HK-2 (cell line): ENCODE results near the gene CCR3.
"Not testable (repeated sequence)": the region's sequence is repeated elsewhere in the genome, so short reads cannot be mapped to it uniquely, and the experiment has no call there.

Source experiments
- DNase-seq: peaks from one replicate; pipeline ENCODE4 v3.0.0-alpha.2; 2018; ENCODE audit not compliant: unreplicated experiment

Gene CCR3

DNA sequence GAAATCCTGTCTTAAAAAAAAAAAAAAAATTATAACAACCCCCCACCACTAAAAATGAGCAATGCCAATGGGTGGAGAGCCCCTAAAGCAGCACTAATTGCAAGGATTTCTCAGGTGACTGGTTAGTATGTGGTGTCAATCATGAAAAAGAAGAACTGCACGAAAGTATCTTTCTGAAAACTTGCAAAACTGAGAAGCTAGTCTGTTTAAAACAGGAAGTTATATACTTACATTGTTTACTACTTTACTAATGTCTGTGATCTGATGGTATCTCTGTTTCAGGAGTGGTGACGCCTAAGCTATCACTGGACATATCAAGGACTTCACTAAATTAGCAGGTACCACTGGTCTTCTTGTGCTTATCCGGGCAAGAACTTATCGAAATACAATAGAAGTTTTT, at the start of gene CCR3:
Gene CCR3, plus strand, starts transcription at position 341 of the 400 bp plus-strand sequence. CDS start 22,699 bp downstream, outside the sequence.
- DNase-seq = no peak

DNA sequence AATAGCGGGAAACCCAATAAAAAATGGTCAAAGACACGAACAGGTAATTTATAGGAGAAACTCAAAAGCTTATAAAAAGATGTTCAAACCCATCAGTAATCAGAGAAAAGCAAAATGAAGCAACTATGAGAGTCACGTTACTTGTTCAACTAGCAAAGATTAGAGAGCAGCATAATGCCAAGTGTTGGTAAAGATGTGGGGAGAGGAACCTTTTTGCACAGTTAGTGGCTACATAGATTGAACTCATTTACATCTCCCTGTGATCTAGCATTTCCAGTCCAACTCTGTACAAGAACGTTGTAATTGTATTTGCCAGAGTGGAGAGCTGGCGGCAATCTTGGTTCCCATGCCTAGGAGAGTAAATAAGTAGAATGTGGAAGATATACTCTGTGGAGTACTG, 49.3 kb upstream of the CCR3 start:
- no peak for DNase-seq

DNA sequence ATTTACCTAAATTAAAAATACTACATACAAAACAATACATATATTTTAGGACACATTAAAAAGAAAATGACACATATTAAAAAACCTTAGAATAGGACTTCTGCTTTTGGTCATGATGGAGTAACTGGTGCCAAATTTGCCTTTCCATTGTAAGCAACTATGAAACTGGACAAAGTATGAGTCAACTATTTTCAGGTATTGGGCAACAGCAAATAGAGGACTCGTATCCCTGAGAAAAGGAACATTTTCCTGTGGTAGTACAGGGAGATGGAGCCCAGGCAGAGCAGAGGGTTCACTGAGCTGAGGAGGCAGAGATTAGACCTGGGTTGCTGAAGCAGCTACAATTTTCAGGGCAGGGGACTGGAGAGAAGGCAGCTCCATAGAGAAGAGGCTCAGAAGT, 48.8 kb upstream of the CCR3 start:
- DNase-seq = no peak

DNA sequence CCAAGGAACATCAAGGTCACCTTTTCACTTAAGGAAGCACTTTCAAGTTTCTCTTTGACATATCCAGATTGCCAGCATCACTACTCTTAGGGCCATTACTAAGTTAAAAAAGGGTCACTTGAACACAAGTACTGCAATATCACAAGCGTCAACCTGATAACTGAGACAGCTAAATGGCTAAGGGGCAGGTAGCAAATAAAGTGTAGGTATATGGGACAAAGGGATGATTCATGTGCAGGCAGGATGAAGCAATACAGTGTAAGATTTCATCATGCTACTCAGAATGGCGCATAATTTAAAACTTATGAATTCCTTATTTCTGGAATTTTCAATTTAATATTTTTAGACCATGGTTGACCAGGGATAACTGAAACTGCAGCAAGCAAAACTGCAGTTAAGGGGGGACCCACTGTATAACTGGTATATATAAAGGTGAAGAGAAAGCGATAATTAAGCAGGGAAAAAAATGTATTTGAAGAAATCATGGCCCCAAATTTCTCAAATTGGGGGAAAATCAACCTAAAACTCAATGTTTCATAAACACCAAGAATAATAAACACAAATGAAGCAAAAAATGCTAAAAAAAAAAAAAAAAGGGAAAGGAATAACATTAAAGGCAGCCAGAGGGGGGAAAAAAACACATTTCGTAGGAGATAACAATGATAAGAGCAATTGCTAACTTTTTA, 47.2 kb upstream of the CCR3 start:
- no peak for DNase-seq

DNA sequence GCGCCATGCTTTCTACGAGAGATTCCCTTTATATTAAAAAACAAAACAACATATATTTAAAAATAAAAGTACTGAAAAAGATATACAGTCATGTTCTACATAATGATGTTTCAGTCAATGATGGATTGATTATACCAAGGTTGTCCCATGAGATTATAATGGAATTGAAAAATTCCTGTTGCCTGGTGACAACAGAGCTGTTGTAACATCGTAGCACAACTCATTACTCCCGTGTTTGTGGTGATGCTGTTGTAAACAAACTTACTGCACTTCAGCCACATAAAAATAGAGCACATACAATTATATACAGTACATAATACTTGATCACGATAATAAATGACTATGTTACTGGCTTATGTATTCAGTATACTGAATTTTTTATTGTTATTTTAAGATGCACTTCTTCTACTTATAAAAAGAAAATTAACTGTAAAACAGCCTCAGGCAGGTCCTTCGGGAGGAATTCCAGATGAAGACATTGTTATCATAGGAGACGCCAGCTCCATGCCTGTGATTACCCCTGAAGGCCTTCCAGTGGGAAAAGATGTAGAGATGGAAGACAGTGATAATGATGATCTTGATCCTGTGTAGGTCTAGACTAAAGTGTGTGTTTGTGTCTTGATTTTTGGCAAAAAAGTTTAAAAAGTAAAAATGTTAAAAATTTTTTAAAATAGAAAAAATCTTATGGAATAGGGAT, 45.9 kb upstream of the CCR3 start:
- no peak for DNase-seq

DNA sequence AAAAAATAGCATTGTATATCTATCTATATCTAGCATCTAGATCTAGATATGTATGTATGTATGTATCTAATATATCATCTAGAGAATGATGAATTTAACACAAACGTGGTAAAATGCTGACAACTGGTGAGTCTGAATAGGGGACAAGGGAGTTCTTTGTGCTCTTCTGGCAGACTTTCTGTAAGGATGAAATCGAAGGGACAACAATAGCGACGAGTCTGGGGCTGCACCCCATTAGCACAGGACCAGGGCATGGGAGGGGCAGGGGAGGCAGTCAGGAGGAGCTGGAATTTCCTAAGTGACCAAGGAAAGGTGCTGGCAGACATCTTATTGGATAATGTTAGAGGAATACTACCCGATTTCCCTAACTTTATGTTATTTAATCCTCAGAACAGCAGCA, 42.0 kb upstream of the CCR3 start:
- no peak for DNase-seq

DNA sequence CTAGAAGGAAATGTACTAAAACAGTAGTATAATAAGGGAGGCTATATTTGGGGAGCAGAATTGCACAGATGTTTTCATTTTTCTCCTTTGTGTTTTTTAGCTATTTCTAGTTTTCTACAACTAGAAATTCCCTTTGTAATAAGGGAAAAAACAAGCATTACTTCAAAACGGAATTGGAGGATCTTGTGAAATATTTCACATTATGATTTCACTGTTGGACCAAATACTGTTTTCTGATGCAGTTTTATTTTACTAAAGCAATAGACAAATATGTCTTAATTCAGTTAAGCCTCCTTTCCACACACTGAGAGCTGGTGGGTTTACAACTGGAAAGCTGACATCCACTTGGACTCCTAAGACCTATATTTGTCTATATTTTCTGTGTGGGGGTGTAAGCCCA, 41.5 kb upstream of the CCR3 start:
- no peak for DNase-seq

DNA sequence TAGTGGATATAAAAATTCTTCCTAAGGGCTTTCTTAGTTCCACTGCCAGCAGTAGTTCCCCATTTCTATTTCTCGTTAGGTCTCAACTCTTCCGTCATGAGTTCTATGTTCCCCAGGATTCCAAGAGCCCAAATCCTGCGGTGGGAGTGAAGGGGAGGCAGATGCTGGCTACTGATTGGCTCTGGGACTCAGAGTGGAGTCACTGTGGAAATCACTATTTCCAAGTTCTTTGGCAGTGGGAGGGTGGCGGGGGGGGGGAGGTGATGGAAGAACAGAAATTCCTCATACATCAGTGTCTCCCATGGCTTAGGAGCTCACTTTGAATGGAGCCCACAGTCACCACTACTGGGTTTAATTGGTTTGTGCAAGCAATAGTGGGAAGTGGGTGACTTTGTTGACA, 39.7 kb upstream of the CCR3 start:
- DNase-seq = no peak

DNA sequence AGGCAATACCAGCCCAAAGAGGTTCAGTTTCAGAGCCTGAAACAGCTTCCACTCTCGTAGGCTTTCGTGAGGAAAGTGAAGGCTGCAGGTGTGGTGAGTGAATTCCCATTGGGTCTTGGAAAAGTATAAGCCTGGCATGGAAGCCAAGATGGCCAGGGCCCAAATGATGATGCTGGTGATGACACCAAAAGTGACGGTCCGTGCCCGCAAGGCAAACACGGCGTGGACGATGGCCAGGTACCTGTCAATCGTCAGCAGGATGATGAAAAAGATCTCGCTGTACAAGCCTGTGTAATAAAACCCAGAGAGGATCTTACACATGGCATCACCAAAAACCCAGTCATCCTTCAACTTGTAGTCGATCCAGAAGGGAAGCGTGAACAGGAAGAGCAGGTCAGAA, 38.6 kb upstream of the CCR3 start:
- DNase-seq = no peak

DNA sequence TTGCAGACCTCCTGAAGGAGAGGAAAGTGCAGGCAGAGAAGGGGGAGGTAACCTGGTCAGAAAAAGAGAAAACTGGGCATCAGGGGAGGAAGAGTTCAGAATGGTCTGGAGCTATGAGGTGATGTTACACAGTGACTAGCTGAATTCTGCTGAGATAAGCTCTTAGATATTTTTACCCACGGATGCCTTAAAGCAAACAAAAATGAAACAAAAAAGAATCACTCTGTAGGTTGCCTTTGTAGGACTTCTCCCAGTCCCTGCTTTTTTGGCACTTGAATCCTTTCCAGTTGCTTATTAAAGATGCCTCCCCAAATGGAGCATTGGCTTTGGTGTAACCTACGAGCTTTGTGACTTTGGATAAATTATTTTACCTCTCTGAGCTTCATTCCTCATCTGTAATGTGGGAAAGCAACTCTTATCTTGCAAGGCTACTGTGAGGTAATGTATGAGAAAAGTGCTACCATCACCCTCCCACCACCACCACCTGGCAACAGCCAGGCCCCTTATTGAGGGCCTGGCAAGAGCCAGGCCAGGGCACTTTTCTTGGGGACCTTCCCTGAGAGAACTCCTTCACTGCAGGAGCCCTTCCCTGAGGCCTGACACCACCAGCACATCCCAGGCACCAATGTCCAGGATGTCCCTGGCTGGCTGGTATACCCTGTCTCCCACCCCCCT, 36.8 kb upstream of the CCR3 start:
- no peak for DNase-seq

DNA sequence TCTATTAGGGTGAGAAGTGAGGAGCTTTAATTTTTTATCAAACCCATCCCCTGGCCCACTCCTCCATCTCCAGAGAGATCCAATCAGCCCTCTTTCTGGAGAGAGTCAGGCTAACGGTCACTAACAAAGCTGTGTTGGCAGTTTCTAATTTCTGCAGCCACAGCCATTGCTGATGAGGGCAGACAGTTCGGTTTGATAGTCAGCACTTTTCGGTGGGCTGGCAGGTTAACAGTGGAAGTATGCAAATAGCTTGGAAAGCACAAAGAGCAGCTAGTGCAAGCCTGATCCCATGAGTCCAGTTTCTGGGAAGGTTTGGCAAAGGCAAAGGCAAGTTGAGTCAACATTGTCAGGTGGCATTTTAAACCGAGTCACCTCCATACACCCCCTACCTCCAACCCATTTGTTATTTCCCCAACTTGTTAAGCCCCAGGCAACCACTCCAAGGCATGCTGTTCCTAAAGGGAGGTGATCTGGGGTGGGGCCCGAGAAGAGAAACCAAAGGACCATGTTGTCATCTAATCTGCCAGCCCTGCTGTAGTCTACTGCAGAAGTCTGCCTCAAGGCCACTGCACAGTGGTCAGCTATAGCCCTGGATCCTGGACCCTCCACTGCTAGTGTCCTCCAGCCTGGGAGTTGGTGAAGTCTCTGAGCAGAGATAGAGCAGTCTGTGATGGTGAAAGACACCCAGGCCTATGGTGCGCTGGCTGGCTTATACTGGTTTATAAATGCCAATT, 35.8 kb upstream of the CCR3 start:
- no peak for DNase-seq

DNA sequence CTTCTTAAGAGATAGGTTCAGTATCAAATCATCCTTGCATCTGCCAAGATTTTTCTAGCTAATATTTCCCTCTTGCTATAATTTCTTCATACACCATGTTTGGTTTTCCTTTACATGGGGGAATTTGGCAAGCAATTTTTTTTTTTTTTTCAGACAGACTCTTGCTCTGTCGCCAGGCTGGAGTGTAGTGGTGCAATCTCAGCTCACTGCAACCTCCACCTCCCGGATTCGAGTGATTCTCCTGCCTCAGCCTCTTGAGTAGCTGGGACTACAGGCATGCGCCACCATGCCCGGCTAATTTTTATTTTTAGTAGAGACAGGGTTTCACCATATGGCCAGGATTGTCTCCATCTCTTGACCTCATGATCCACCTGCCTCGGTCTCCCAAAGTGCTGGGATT, 34.7 kb upstream of the CCR3 start:
- not testable (repeated sequence) for DNase-seq

DNA sequence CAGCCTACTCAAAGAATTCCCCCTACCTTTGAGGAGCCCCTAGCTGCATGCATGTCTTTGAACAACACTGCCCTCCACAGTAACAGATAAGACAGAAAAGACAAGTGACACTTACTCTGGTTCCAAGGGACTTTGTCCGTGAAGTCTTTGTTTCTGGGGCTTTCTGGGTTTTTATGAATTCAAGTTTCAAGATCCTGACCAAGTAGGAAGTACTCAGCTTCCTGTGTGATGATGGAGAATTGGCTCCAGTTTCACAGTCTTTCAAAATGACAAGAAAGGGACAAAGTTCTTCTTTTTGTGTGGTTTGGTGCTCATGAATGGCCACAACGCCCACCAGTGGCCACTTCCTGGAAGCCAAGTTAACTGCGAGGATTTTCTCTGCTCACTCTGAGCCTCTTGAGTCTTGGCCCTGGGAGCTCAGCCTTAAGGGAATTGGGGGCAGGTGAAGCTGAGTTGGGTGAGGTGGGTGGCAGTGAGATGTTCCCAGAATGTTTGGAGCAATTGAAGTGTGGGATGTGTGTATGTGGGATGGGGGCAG, 34.0 kb upstream of the CCR3 start, which contains the start of gene CCR1:
Gene CCR1, minus strand, starts transcription at position 147 of the 538 bp plus-strand sequence. CDS start 4,000 bp downstream, outside the sequence.
- DNase-seq = peak; percentile 29

DNA sequence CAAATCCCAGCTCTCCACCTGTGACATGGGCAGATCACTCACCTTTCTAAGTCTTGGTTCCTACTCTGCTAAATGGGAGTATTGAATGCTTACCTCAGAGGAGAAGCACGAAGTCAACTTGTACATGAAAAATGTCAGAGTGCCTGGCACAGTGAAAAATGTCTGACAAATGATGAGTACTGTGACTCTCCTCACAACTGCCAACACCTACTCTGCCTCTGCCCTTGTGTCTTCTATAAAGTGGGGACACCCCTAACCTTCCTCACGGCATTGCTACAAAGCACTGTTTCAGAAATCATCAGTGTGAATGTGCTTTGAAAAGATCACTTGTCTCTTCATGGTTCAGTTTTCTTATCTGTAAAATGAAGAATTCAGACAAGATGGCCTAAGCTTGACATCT, 33.2 kb upstream of the CCR3 start:
- no peak for DNase-seq

DNA sequence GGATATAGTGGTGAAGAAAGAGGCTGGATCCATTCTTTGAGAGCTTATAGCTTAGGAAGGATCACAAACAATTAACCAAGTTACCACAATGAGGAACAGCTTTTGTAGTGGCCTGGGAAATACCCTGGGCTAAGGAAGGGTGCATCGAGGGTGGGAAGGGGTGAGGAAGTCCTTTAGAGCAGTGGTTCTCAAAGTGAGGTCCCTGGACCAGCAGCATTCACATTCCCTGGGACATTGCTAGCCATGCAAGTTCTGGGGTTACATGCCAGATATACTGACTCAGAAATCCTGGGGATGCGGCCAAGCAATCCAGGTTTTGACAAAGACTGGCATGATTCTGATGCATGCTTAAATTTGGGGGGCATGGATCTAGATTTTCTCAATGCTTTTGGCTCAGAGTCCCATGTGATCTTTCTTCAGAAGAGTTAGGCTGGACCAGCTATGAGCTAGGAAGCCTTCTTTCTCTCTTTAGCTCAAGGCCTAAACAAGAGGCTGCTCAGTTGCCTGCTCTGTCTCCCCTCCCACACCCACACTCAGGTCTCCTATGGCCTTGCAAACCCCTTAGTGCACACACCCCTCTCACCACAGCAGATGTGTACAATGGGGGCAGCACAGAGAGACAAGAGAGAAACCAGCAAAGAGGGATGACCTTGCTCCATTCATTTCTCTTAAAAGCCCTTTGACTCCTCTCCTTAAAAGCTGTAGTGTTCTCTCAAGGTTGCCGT, 32.4 kb upstream of the CCR3 start:
- DNase-seq = no peak

DNA sequence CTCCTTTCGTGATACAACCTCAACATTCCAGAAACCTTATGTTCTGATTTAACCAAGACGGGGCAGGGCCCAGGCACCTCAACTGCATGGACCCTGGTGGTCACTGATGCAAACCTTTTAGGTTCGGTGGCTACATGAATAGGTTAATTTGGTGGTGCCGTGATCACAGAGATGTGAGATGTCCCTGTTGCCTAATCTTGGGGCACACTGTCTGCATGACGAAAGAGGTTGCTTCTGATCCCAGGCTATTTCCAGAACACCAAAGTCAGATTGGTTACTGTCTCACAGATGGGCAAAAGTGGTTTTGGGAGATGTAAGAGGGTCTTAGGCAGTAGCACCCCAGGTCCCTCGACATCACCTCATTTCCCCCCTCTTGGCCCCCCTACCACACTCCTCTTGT, 30.2 kb upstream of the CCR3 start:
- no peak for DNase-seq

DNA sequence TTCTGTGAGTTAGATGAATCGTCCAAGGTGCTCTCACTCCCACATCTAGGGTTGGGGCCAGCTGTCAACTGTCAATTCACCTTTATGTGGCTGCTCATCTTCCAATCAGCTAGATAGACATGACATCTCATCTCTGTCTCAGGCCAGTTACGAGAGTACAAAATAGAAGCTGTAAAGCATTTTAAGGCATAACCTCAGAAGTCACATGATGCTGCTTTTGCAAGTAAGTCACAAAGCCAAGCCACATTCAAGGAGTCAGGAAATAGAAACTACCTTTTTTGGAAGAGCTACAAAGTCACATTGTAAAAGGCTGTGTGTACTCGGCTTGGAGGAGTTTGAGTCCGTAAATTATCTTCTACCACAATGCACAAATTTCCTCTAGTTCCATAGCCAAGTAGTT, 29.1 kb upstream of the CCR3 start:
- DNase-seq = no peak

DNA sequence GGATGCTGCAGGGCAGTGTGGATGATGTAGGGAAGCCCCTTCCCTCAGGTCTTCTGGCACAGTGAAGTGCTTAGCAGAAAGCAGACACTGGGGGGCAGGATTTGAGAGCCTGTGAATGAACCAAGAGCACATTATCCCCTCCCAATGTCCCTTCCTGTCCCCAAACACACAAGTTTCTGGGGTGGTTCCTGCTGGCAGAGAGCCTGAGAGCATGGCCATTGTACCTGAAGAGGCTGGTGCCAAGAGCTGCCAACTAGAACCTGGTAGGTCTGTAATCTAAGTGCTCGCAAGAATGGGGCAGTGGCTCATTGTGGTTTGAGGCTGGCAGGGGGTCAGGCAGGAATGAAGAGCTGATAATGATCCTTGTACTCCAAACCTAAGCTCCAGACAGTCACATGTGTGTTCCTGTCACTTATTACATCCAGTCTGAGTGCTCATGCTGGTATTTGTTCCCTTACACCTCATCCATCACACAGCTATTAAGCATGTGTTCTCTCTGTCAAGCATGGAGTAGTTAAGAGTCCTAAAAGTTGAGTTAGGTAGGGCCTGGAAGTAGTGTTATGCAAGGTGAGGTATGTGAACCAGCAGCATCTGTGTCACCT, 27.4 kb upstream of the CCR3 start:
- DNase-seq = no peak

DNA sequence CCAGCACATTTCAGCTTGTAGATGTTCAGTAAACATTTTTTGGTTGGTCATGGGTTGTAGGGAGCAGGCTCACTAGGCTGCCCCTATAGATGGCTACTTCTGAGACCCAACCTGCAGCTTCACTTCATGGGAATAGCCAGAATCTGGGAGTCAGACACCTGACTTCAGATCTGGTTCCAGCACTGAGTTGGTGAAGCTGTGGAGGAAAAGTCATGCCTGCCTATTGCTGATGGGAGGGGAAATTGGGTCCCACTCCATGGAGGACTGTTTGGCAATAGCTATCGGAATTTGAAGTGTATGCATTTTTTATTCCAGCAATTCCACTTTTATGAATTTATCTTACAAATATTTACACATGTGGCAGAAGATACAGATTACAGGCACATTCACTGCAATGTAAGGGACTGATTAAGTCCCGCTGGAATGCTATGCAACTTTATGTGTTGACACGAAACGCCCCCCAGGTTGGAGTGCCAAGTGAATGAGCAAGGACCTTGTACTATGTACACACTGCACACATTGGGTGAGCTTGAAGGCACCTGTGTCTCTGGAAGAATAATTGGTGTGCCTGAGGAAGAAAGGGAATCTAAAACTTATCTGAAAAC, 26.3 kb upstream of the CCR3 start:
- no peak for DNase-seq

DNA sequence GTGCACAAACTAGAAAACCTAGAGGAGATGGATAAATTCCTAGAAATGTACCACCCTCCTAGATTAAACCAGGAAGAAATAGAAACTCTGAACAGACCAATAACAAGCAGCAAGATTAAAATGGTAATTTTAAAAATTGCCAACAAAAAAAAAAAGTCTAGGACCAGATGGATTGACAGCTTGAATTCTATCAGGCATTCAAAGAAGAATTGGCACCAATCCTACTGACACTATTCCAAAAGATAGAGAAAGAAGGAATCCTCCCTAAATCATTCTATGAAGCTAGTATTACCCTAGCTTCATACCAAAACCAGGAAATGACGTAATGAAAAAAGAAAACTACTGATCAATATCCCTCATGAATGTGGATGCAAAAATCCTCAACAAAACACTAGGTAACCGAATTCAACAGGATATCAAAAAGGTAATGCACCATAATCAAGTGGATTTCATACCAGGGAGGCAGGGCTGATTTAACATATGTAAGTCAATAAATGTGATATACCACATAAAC, 24.0 kb upstream of the CCR3 start:
- DNase-seq = no peak
